Upper lobe of right lung (tissue), 1 donor: ENCODE data around the gene FGFBP1. TPM values are rescaled to one million over a fixed set of nuclear protein-coding genes. Genes with fewer than 3 reads are reported as not detected.
"Not testable (repeated sequence)": the region's sequence is repeated elsewhere in the genome, so short reads cannot be mapped to it uniquely, and the experiment has no call there.

Experiments used
- ATAC-seq: fragments of 200-7000 bp; cut with Tn5 transposase; one replicate; pipeline ENCODE4 v1.9.1; 2020; ENCODE audit warnings: mild to moderate bottlenecking, moderate library complexity
- DNase-seq: peaks from one replicate; pipeline ENCODE4 v3.0.0-alpha.2; 2020
- H3K27ac ChIP-seq: fragments of 200-600 bp; one replicate; pipeline ENCODE4 v1.8.0; 2022
- H3K27me3 ChIP-seq: fragments of 200-600 bp; one replicate; pipeline ENCODE4 v1.8.0; 2022; ENCODE audit warnings: mild to moderate bottlenecking
- H3K36me3 ChIP-seq: fragments of 200-600 bp; one replicate; pipeline ENCODE4 v1.8.0; 2022
- H3K4me1 ChIP-seq: fragments of 200-600 bp; one replicate; pipeline ENCODE4 v1.8.0; 2022
- H3K4me3 ChIP-seq: fragments of 200-600 bp; one replicate; pipeline ENCODE4 v1.8.0; 2022; ENCODE audit warnings: mild to moderate bottlenecking
- H3K9me3 ChIP-seq: fragments of 200-600 bp; one replicate; pipeline ENCODE4 v1.8.0; 2022
- intact Hi-C: fragments of 100-400 bp; cut with DNase I; formaldehyde crosslinking; loops from one replicate; pipeline ENCODE4 v1.11.0; 2022
- total RNA-seq: library from RNA; stranded (reverse); fragmentation: NEBNext Ultra II Directional; extraction: Animal tissue kit (Norgen Biotek cat#: 25700); gene quantifications from one replicate; pipeline ENCODE4 v1.2.1, GENCODE V29; 2021
- TF ChIP-seq, protein P1 (sequence below): fragments of 200-600 bp; IDR thresholded peaks from one replicate; pipeline ENCODE4 v1.8.0; 2022; ENCODE audit warnings: antibody characterized with exemption
- donor health status: DM: no; HTN: yes; CAD: no; lungs with severe emphysema.

FGFBP1 gene
- total RNA-seq, 1 donor from 2014 or later, result 3.3 TPM

- Histone ChIP-seq H3K36me3 (no peaks in the 10 kb centered on the region), H3K4me3 (no peak overlapping the region), H3K4me1 (no peaks in the 10 kb centered on the region), H3K27me3 (no peaks in the 10 kb centered on the region), H3K9me3 (no peaks in the 10 kb centered on the region), H3K27ac (no peak overlapping the region)
- DNase-seq, result no peak
- intact Hi-C loops, result no loop called here
- TF ChIP-seq, protein P1, sequence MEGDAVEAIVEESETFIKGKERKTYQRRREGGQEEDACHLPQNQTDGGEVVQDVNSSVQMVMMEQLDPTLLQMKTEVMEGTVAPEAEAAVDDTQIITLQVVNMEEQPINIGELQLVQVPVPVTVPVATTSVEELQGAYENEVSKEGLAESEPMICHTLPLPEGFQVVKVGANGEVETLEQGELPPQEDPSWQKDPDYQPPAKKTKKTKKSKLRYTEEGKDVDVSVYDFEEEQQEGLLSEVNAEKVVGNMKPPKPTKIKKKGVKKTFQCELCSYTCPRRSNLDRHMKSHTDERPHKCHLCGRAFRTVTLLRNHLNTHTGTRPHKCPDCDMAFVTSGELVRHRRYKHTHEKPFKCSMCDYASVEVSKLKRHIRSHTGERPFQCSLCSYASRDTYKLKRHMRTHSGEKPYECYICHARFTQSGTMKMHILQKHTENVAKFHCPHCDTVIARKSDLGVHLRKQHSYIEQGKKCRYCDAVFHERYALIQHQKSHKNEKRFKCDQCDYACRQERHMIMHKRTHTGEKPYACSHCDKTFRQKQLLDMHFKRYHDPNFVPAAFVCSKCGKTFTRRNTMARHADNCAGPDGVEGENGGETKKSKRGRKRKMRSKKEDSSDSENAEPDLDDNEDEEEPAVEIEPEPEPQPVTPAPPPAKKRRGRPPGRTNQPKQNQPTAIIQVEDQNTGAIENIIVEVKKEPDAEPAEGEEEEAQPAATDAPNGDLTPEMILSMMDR, result no peak
- peak; percentile 80 for ATAC-seq
These were observed 19.9 kb downstream of the FGFBP1 start for GRCh38 chr4:15918484-15919129.

- H3K4me3 ChIP-seq, result no peak overlapping the region
- no peak overlapping the region for H3K27ac ChIP-seq
- H3K27me3 ChIP-seq, result no peaks in the 10 kb centered on the region
- ATAC-seq, result no peak
- TF ChIP-seq, protein P1, result no peak
- intact Hi-C loops, result no loop called here
- H3K9me3 ChIP-seq, result no peaks in the 10 kb centered on the region
- no peak for DNase-seq
- no peaks in the 10 kb centered on the region for H3K36me3 ChIP-seq
- H3K4me1 ChIP-seq, result no peaks in the 10 kb centered on the region
These were observed 21.2 kb downstream of the FGFBP1 start for GRCh38 chr4:15917297-15917696.

DNA sequence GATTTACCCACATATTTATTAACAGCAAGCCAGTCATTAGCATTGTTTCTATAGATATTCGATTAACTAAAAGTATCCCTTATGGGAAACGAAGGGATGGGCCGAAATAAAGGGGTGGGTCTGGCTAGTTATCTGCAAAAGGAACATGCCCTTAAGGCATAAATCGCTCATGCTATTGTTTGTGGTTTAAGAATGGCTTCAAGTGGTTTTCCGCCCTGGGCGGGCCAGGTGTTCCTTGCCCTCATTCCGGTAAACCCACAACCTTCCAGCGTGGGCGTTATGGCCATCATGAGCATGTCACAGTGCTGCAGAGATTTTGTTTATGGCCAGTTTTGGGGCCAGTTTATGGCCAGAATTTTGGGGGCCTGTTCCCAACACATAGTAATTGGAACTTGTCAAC lies 22.2 kb downstream of the FGFBP1 start:
- H3K4me1 ChIP-seq, H3K4me3 ChIP-seq, H3K27me3 ChIP-seq, H3K27ac ChIP-seq, intact Hi-C loops, H3K36me3 ChIP-seq, H3K9me3 ChIP-seq, ATAC-seq, DNase-seq: not testable (repeated sequence)

DNA sequence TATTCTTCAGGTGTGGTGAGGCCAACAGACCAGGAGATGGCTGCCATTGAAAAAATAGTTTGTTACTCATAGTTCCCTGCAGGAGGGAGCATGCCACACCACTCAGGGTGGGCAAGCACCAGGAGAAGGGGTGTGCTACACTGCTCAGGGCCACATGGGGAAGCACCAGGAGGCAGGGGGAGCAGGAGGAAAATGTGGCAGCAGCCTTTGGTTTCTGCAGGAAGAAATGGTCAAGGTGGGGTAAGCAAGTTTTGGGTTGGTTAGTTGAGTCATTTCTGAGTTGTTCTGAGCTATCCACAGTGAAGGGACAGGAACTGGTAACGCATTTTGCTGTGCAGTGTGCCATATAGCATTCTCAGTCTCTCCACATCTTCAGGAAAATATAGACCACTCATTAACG lies 23.8 kb downstream of the FGFBP1 start:
- Histone ChIP-seq H3K9me3 (no peaks in the 10 kb centered on the region), H3K27ac (no peak overlapping the region), H3K4me3 (no peak overlapping the region), H3K27me3 (no peaks in the 10 kb centered on the region), H3K36me3 (no peaks in the 10 kb centered on the region), H3K4me1 (no peaks in the 10 kb centered on the region)
- no peak for ATAC-seq
- intact Hi-C loops, result no loop called here
- no peak for DNase-seq
- TF ChIP-seq, protein P1, result no peak

- H3K27me3 ChIP-seq, result no peaks in the 10 kb centered on the region
- no peaks in the 10 kb centered on the region for H3K4me1 ChIP-seq
- H3K36me3 ChIP-seq, result no peaks in the 10 kb centered on the region
- DNase-seq, result no peak
- no peak for ATAC-seq
- no peak overlapping the region for H3K4me3 ChIP-seq
- no peak overlapping the region for H3K27ac ChIP-seq
- intact Hi-C loops, result no loop called here
- H3K9me3 ChIP-seq, result no peaks in the 10 kb centered on the region
- TF ChIP-seq, protein P1, result no peak
These were observed 24.2 kb downstream of the FGFBP1 start for GRCh38 chr4:15914291-15914690.

DNA sequence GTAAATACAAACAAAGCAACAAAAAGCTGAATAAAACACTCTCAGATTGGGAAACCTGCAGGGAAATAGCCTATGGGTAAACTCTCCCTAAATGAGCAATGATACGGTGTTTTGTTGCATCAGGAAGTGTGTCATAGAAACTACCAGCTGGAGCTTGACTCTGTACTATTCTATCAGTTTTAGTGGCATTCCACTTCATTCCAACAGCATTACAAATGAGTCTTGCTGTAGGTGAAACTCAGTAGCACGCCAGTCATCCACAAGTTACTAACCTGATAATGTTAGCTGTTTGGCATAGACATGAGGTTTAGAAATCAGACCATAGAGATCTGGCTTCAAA lies 24.9 kb downstream of the FGFBP1 start:
- Histone ChIP-seq H3K27ac (no peak overlapping the region), H3K4me1 (no peaks in the 10 kb centered on the region), H3K27me3 (no peaks in the 10 kb centered on the region), H3K36me3 (no peaks in the 10 kb centered on the region), H3K4me3 (no peak overlapping the region), H3K9me3 (no peaks in the 10 kb centered on the region)
- intact Hi-C loops, result no loop called here
- TF ChIP-seq, protein P1, result no peak
- ATAC-seq (no peak), DNase-seq (no peak)
